Kidney (tissue), 14 donors: Measurements from ENCODE around the gene TMEM134. TPM values are rescaled to one million over a fixed set of nuclear protein-coding genes. Genes with fewer than 3 reads are reported as not detected.
"Not testable (repeated sequence)": the region's sequence is repeated elsewhere in the genome, so short reads cannot be mapped to it uniquely, and the experiment has no call there.

Experiments used
- DNase-seq, 5 donors: peaks; one replicate each; pipeline ENCODE4 v3.0.0-alpha.2; 2013 to 2020
- FAIRE-seq: peaks from 2 replicates; lab custom pipeline; 2012; peaks lifted over from hg19 to GRCh38; lab: Jason Lieb, UNC
- H3K27ac ChIP-seq, 2 donors: one replicate each; pipeline ENCODE4 v1.7.0; 2013; ENCODE audit warnings: low read depth in 2 of 2, low read length in 2 of 2, inconsistent platforms in 1 of 2
- H3K27me3 ChIP-seq: one replicate; pipeline ENCODE4 v1.7.1; 2013; ENCODE audit warnings: low read length, inconsistent platforms; ENCODE audit not compliant: control insufficient read depth, insufficient read depth
- H3K36me3 ChIP-seq, 3 donors: one replicate each; pipeline versions ENCODE4 v1.7.0 to v1.7.1; 2013; ENCODE audit warnings: low read length in 3 of 3, control low read depth in 1 of 3, inconsistent platforms in 1 of 3; ENCODE audit not compliant: insufficient read depth in 3 of 3, control insufficient read depth in 2 of 3
- H3K4me1 ChIP-seq, 3 donors: one replicate each; pipeline versions ENCODE4 v1.7.0 to v1.7.1; 2013; ENCODE audit warnings: low read length in 3 of 3, inconsistent platforms in 1 of 3, low read depth in 1 of 3; ENCODE audit not compliant: control insufficient read depth in 2 of 3, insufficient read depth in 2 of 3
- H3K4me3 ChIP-seq, 3 donors: one replicate each; pipeline versions ENCODE4 v1.7.0 to v1.8.1; 2013; ENCODE audit warnings: low read length in 3 of 3, control low read depth in 1 of 3, inconsistent platforms in 1 of 3
- H3K9ac ChIP-seq, 3 donors: one replicate each; pipeline versions ENCODE4 v1.7.0 to v1.7.1; 2013; ENCODE audit warnings: low read length in 3 of 3, control low read depth in 1 of 3, inconsistent platforms in 1 of 3
- H3K9me3 ChIP-seq, 3 donors: one replicate each; pipeline versions ENCODE4 v1.7.0 to v1.7.1; 2013; ENCODE audit warnings: low read length in 3 of 3, control low read depth in 1 of 3, inconsistent platforms in 1 of 3; ENCODE audit not compliant: control insufficient read depth in 2 of 3, insufficient read depth in 1 of 3
- CTCF ChIP-seq: IDR thresholded peaks from 3 replicates; pipeline ENCODE4 v1.5.1; 2012; ENCODE audit warnings: mild to moderate bottlenecking, moderate library complexity, borderline replicate concordance; ENCODE audit not compliant: insufficient read depth; ENCODE audit errors: extremely low read depth
- intact Hi-C: fragments of 100-400 bp; cut with DNase I; formaldehyde crosslinking; loops from one replicate; pipeline ENCODE4 v1.11.1; 2022
- polyA plus RNA-seq: library from polyadenylated mRNA; stranded (reverse); fragments of 350-450 nt; fragmentation: Illumina TruSeq; extraction: RNeasy Lipid Tissue Mini Kit (QIAGEN cat#74804); gene quantifications from one replicate; pipeline ENCODE4 v1.2.3, GENCODE V29; 2014; ENCODE audit warnings: low read depth, low replicate concordance; ENCODE audit not compliant: insufficient read depth
- total RNA-seq: library from RNA; stranded (reverse); fragmentation: NEBNext Ultra II Directional; extraction: Animal tissue kit (Norgen Biotek cat#: 25700); gene quantifications from one replicate; pipeline ENCODE4 v1.2.1, GENCODE V29; 2021
- donor health status: control.
- donor health status: control.
- donor health status: control.
- donor health status: control.
- donor health status: control.
- donor health status: DM: yes; HTN: yes; CAD: no.
- donor health status: Normal renal cell carcinoma (clear cell type).

Gene TMEM134
- total and polyA plus RNA-seq, 2 donors from 2014 or later: 65.5 to 127 TPM

GRCh38 chr11:67468056-67468455, 995 bp downstream of the TMEM134 start:
- Histone ChIP-seq H3K27ac (peak overlapping the region; percentile 81 to 88), H3K36me3 (no peaks in the 10 kb centered on the region), H3K9ac (peak overlapping the region in 2 of 3 donors; percentile 82 to 96), H3K27me3 (no peaks in the 10 kb centered on the region), H3K9me3 (no peaks in the 10 kb centered on the region), H3K4me3 (peak overlapping the region; percentile 47 to 76 (median 74)), H3K4me1 (peaks cover 0 to 23% (median 12%) of the 10 kb centered on the region in 3 donors)
- no peak for FAIRE-seq
- intact Hi-C loops: no loop called here
- peak in 3 of 5 donors; percentile 35 to 88 (median 65) for DNase-seq
- TF ChIP-seq CTCF: no peak

- DNase-seq: peak in 1 of 5 donors; percentile 71
- Histone ChIP-seq H3K9me3 (no peaks in the 10 kb centered on the region), H3K27me3 (no peaks in the 10 kb centered on the region), H3K36me3 (no peaks in the 10 kb centered on the region), H3K9ac (peak overlapping the region in 1 of 3 donors; percentile 82), H3K4me3 (no peak overlapping the region), H3K27ac (peak overlapping the region in 1 of 2 donors; percentile 54), H3K4me1 (peaks cover 0 to 23% (median 12%) of the 10 kb centered on the region in 3 donors)
- no peak for TF ChIP-seq CTCF
- intact Hi-C loops: no loop called here
- FAIRE-seq: no peak
Observed at GRCh38 chr11:67466962-67467771, 1.9 kb downstream of the TMEM134 start.

GRCh38 chr11:67466367-67466766, 2.7 kb downstream of the TMEM134 start:
- FAIRE-seq (no peak), DNase-seq (no peak)
- intact Hi-C loops: no loop called here
- Histone ChIP-seq H3K27ac (no peak overlapping the region), H3K27me3 (no peaks in the 10 kb centered on the region), H3K4me3 (no peak overlapping the region), H3K36me3 (no peaks in the 10 kb centered on the region), H3K9me3 (no peaks in the 10 kb centered on the region), H3K4me1 (peaks cover 0 to 23% (median 12%) of the 10 kb centered on the region in 3 donors), H3K9ac (no peak overlapping the region)
- no peak for TF ChIP-seq CTCF

- H3K36me3 ChIP-seq, H3K9me3 ChIP-seq, DNase-seq, H3K27me3 ChIP-seq, FAIRE-seq, intact Hi-C loops: not testable (repeated sequence)
- Histone ChIP-seq H3K27ac (peak overlapping the region in 1 of 2 donors; percentile 93), H3K4me3 (peak overlapping the region in 2 of 3 donors; percentile 50 to 81), H3K9ac (peak overlapping the region in 1 of 3 donors; percentile 96), H3K4me1 (peaks cover 0 to 23% (median 12%) of the 10 kb centered on the region in 3 donors)
Observed at GRCh38 chr11:67465530-67465929, 3.5 kb downstream of the TMEM134 start.
